Breast epithelium (tissue), 3 donors: ENCODE results near the gene ECPAS.

Experiments
- CTCF ChIP-seq, 3 donors: fragments of 450-650 bp; IDR thresholded peaks; one replicate each; pipeline ENCODE4 v1.5.1; 2016 to 2017; ENCODE audit warnings: antibody characterized with exemption in 3 of 3, mild to moderate bottlenecking in 3 of 3, moderate library complexity in 3 of 3
- POLR2AphosphoS5 ChIP-seq, 3 donors: sonication (generic); formaldehyde crosslinking; IDR thresholded peaks; one replicate each; pipeline ENCODE4 v1.6.1; 2017; ENCODE audit warnings: antibody characterized with exemption in 3 of 3

- no peak for TF ChIP-seq CTCF (IDR thresholded peaks at IDR 0.05)
- TF ChIP-seq POLR2AphosphoS5 (IDR thresholded peaks at IDR 0.05): no peak
These were observed 16.3 kb downstream of the ECPAS start for GRCh38 chr9:111467778-111468367.
